ENCODE data around the gene MAP4K3. TPM values are rescaled to one million over a fixed set of nuclear protein-coding genes. Genes with fewer than 3 reads are reported as not detected.
"Not testable (repeated sequence)": the region's sequence is repeated elsewhere in the genome, so short reads cannot be mapped to it uniquely, and the experiment has no call there.

MAP4K3 gene
- total RNA-seq, 1 experiment from 2014 or later: 21.4 TPM

DNA sequence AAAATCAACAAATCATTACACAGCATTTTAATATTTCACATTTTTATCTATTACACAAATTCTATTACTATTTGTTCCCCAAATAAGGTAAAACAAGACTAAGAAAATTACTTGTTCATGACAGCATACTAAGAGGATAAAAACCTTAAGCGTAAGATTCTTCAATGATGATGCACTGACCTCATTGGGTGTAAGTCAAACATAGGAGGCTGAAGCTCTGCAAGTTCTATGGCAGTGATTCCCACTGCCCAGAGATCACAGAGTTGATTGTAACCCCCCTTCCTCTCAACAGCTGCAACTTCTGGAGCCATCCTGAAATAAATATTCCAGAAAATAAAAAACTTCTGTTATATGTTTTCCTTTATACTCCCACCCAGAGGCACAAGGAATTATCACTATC is 111.1 kb downstream of the MAP4K3 start:
- intact Hi-C loops (cut with micrococcal nuclease): no loop called here
- Histone ChIP-seq H3K27me3 (ENCODE audit: insufficient read depth, low read length) (no peaks in the 10 kb centered on the region), H3K36me3 (ENCODE audit: control insufficient read depth in 1 of 2, insufficient read depth in 2 of 2, low read length in 2 of 2) (no peaks in the 10 kb centered on the region), H3K79me2 (ENCODE audit: insufficient read depth, low read length) (no peaks in the 10 kb centered on the region), H3K4me1 (ENCODE audit: control insufficient read depth in 1 of 2, insufficient read depth in 2 of 2, low read length in 2 of 2) (no peaks in the 10 kb centered on the region), H3K9me3 (ENCODE audit: control insufficient read depth in 1 of 2, insufficient read depth in 1 of 2, low read depth in 1 of 2, low read length in 2 of 2) (no peaks in the 10 kb centered on the region), H3K4me2 (ENCODE audit: low read length) (no peak overlapping the region), H3K27ac (ENCODE audit: low read depth, low read length) (no peak overlapping the region), H3K9me2 (ENCODE audit: insufficient read depth) (no peaks in the 10 kb centered on the region), H3K4me3 (replicated peaks in 1 of 2; ENCODE audit: low read depth in 1 of 2, low read length in 2 of 2) (no peak overlapping the region), H4K20me1 (ENCODE audit: insufficient read depth) (no peaks in the 10 kb centered on the region), H3K9ac (ENCODE audit: low read length) (no peak overlapping the region), H2AFZ (ENCODE audit: low read depth, low read length, poor library complexity, severe bottlenecking) (no peak overlapping the region)
- RAD21 ChIA-PET (ENCODE audit: low non-redundant PET in 1 of 2, low total read pairs in 2 of 2, uncharacterized antibody in 2 of 2, unreplicated experiment in 2 of 2): no interaction called here
- ATAC-seq: no peak
- TF ChIP-seq SIN3A (IDR thresholded peaks at IDR 0.05; ENCODE audit: low read depth): no peak
- no peak for TF ChIP-seq SP1 (IDR thresholded peaks at IDR 0.05; ENCODE audit: low read depth)
- no peak for TF ChIP-seq CEBPB (IDR thresholded peaks at IDR 0.05; ENCODE audit: low read depth)
- TF ChIP-seq CBX3 (IDR thresholded peaks at IDR 0.05; ENCODE audit: low read depth): no peak
- no peak for TF ChIP-seq CTCF (IDR thresholded peaks at IDR 0.05 in 2 of 3, conservative IDR thresholded peaks at IDR 0.05 in 1 of 3; ENCODE audit: borderline replicate concordance in 1 of 3, insufficient read depth in 1 of 3, low read depth in 2 of 3, low read length in 2 of 3)
- TF ChIP-seq YY1 (IDR thresholded peaks at IDR 0.05; ENCODE audit: extremely low read depth, insufficient replicate concordance, low read depth, low read length): no peak
- TF ChIP-seq EGR1 (IDR thresholded peaks at IDR 0.05; ENCODE audit: low read depth): no peak
- no peak for TF ChIP-seq FOSL1 (IDR thresholded peaks at IDR 0.05; ENCODE audit: low read depth)
- TF ChIP-seq, protein P1, sequence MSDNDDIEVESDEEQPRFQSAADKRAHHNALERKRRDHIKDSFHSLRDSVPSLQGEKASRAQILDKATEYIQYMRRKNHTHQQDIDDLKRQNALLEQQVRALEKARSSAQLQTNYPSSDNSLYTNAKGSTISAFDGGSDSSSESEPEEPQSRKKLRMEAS (IDR thresholded peaks at IDR 0.05): no peak
- no peak for TF ChIP-seq POLR2AphosphoS5 (IDR thresholded peaks at IDR 0.05; ENCODE audit: low read depth, low read length)
- no peak for TF ChIP-seq ZNF274 (IDR thresholded peaks at IDR 0.05; ENCODE audit: low read depth, low read length)
- TF ChIP-seq SRF (IDR thresholded peaks at IDR 0.05; ENCODE audit: low read depth): no peak
- no peak for TF ChIP-seq POLR2A (IDR thresholded peaks at IDR 0.05; ENCODE audit: borderline replicate concordance, extremely low read depth, insufficient read depth, insufficient read length)
- TF ChIP-seq ELF1 (IDR thresholded peaks at IDR 0.05; ENCODE audit: borderline replicate concordance, low read depth): no peak
- no peak for TF ChIP-seq TCF7L2 (IDR thresholded peaks at IDR 0.05; ENCODE audit: borderline replicate concordance, extremely low read depth, insufficient read depth, insufficient read length)
- TF ChIP-seq REST (IDR thresholded peaks at IDR 0.05; ENCODE audit: low read depth): no peak
- no peak for DNase-seq (ENCODE audit: low read depth, low spot score)
- CTCF ChIA-PET: no interaction called here
- no TSS peak for BruUV-seq (replicated peaks)
- POLR2A ChIA-PET: no interaction called here

DNA sequence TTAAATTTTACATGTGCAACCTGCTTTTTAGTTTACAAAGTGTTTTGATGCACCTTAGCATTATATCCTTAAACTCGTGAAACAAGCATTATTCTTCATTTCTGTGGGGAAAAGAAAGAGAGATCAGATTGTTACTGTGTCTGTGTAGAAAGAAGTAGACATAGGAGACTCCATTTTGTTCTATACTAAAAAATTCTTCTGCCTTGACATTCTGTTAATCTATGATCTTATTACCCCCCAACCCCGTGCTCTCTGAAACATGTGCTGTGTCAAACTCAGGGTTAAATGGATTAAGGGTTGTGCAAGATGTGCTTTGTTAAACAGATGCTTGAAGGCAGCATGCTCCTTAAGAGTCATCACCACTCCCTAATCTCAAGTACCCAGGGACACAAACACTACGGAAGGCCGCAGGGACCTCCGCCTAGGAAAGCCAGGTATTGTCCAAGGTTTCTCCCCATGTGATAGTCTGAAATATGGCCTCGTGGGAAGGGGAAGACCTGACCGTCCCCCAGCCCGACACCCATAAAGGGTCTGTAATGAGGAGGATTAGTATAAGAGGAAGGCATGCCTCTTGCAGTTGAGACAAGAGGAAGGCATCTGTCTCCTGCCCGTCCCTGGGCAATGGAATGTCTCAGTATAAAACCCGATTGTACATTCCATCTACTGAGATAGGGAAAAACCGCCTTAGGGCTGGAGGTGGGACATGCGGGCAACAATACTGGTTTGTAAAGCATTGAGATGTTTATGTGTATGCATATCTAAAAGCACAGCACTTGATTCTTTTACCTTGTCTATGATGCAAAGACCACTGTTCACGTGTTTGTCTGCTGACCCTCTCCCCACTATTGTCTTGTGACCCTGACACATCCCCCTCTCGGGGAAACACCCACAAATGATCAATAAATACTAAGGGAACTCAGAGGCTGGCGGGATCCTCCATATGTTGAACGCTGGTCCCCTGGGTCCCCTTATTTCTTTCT is 115.7 kb downstream of the MAP4K3 start:
- not testable (repeated sequence) for H4K20me1 ChIP-seq (ENCODE audit: insufficient read depth); ATAC-seq

More for the DNA sequence above, 115.7 kb downstream of the MAP4K3 start:
- CTCF ChIA-PET; H3K36me3 ChIP-seq (ENCODE audit: control insufficient read depth in 1 of 2, insufficient read depth in 2 of 2, low read length in 2 of 2); DNase-seq (ENCODE audit: low read depth, low spot score); H3K27me3 ChIP-seq (ENCODE audit: insufficient read depth, low read length); H3K4me3 ChIP-seq (replicated peaks in 1 of 2; ENCODE audit: low read depth in 1 of 2, low read length in 2 of 2); intact Hi-C loops (cut with micrococcal nuclease); RAD21 ChIA-PET (ENCODE audit: low non-redundant PET in 1 of 2, low total read pairs in 2 of 2, uncharacterized antibody in 2 of 2, unreplicated experiment in 2 of 2); H3K9me3 ChIP-seq (ENCODE audit: control insufficient read depth in 1 of 2, insufficient read depth in 1 of 2, low read depth in 1 of 2, low read length in 2 of 2); POLR2A ChIA-PET; H2AFZ ChIP-seq (ENCODE audit: low read depth, low read length, poor library complexity, severe bottlenecking); H3K4me1 ChIP-seq (ENCODE audit: control insufficient read depth in 1 of 2, insufficient read depth in 2 of 2, low read length in 2 of 2); H3K4me2 ChIP-seq (ENCODE audit: low read length); H3K9me2 ChIP-seq (ENCODE audit: insufficient read depth); H3K9ac ChIP-seq (ENCODE audit: low read length); BruUV-seq (replicated peaks); H3K79me2 ChIP-seq (ENCODE audit: insufficient read depth, low read length); H3K27ac ChIP-seq (ENCODE audit: low read depth, low read length): not testable (repeated sequence)
